ENCODE data around the gene TP73. TPM values are rescaled to one million over a fixed set of nuclear protein-coding genes. Genes with fewer than 3 reads are reported as not detected.
A peak's percentile ranks its signal among the peaks of the same experiment; 100 is the strongest.

Gene TP73
- total and polyA plus RNA-seq, 2 donors (not counting 1 experiment from before 2014, with no cell fraction given) = 1.2 to 2.4 TPM

- H3K27ac ChIP-seq (ENCODE audit: low read length in 2 of 2) = no peak overlapping the region
- peaks cover 36 to 60% of the 10 kb centered on the region in 2 donors for H3K4me1 ChIP-seq (ENCODE audit: control insufficient read depth in 2 of 2, insufficient read depth in 2 of 2, low read length in 2 of 2)
- H3K79me2 ChIP-seq (ENCODE audit: control insufficient read depth, insufficient read depth, low read length) = no peaks in the 10 kb centered on the region
- H3K36me3 ChIP-seq (replicated peaks in 1 of 2; ENCODE audit: control extremely low read depth in 1 of 2, control insufficient read depth in 1 of 2, extremely low read depth in 1 of 2, insufficient read depth in 2 of 2, low read length in 1 of 2) = no peaks in the 10 kb centered on the region
- H3K4me2 ChIP-seq (replicated peaks; ENCODE audit: low read depth, low read length, poor library complexity, severe bottlenecking) = no peak overlapping the region
- no peak overlapping the region for H2AFZ ChIP-seq (ENCODE audit: insufficient read depth, low read depth, low read length, poor library complexity, severe bottlenecking)
- 87% methylated on average over 9 of the region's 9 CpGs for whole genome bisulfite sequencing (ENCODE audit: insufficient coverage)
- Mint-ChIP-seq H3K27ac (peak overlapping the region; percentile 85), H3K27me3 (peaks cover 6% of the 10 kb centered on the region), H3K9me3 (ENCODE audit: insufficient read depth) (no peaks in the 10 kb centered on the region), H3K4me3 (peak overlapping the region; percentile 79), H3K4me1 (peaks cover 60% of the 10 kb centered on the region)
- H4K20me1 ChIP-seq (ENCODE audit: control insufficient read depth, insufficient read depth, low read length, poor library complexity, severe bottlenecking) = no peaks in the 10 kb centered on the region
- peaks cover 0 to 3% (median 0%) of the 10 kb centered on the region in 4 experiments for H3K27me3 ChIP-seq (replicated peaks in 1 of 4; ENCODE audit: control extremely low read depth in 1 of 4, control insufficient read depth in 3 of 4, insufficient read depth in 4 of 4, low read length in 3 of 4)
- H3K4me3 ChIP-seq (ENCODE audit: control extremely low read depth in 1 of 5, extremely low read depth in 1 of 5, insufficient read depth in 1 of 5, low read depth in 2 of 5, low read length in 4 of 5) = no peak overlapping the region
- ATAC-seq (ENCODE audit: low read depth) (no peak), DNase-seq (no peak)
- no peak for TF ChIP-seq CTCF (IDR thresholded peaks at IDR 0.05)
- no peak for TF ChIP-seq EZH2 (IDR thresholded peaks at IDR 0.05; ENCODE audit: borderline replicate concordance, insufficient read depth, low read depth, low read length, poor library complexity, severe bottlenecking)
- H3K9ac ChIP-seq (ENCODE audit: low read length) = no peak overlapping the region
- intact Hi-C loops (cut with micrococcal nuclease) = no loop called here
- H3K9me3 ChIP-seq (ENCODE audit: control extremely low read depth in 1 of 3, control insufficient read depth in 2 of 3, insufficient read depth in 1 of 3, low read length in 2 of 3) = peaks cover 0 to 8% (median 0%) of the 10 kb centered on the region in 3 donors
- ChIA-PET POLR2A (no interaction called here), CTCF (interaction anchor here (1.0 kb wide), 1 partner anchor 61 kb away, joined by 3 read pairs; no protein-coding TSS in a partner anchor)
Measured at GRCh38 chr1:3679799-3680453, 27.6 kb downstream of the TP73 start.

All from B cell (primary cell).